Muscle layer of duodenum (tissue), 2 donors: ENCODE measurements around the gene NUP210L.
"Not testable (repeated sequence)": the region's sequence is repeated elsewhere in the genome, so short reads cannot be mapped to it uniquely, and the experiment has no call there.

Experiments used
- H3K27ac ChIP-seq: one replicate; pipeline ENCODE4 v1.7.0; 2013; ENCODE audit warnings: mild to moderate bottlenecking, low read length
- H3K27me3 ChIP-seq: one replicate; pipeline ENCODE4 v1.7.0; 2013; ENCODE audit warnings: low read depth, mild to moderate bottlenecking, control low read depth, low read length
- H3K36me3 ChIP-seq, 2 donors: one replicate each; pipeline ENCODE4 v1.7.0; 2013; ENCODE audit warnings: low read length in 2 of 2, control low read depth in 1 of 2, mild to moderate bottlenecking in 1 of 2; ENCODE audit not compliant: insufficient read depth in 2 of 2, control insufficient read depth in 1 of 2
- H3K4me1 ChIP-seq, 2 donors: one replicate each; pipeline ENCODE4 v1.7.0; 2013; ENCODE audit warnings: low read length in 2 of 2, mild to moderate bottlenecking in 2 of 2, control low read depth in 1 of 2, moderate library complexity in 1 of 2; ENCODE audit not compliant: insufficient read depth in 2 of 2, control insufficient read depth in 1 of 2
- H3K4me3 ChIP-seq, 2 donors: one replicate each; pipeline ENCODE4 v1.7.0; 2013; ENCODE audit warnings: low read length in 2 of 2, low read depth in 1 of 2, mild to moderate bottlenecking in 1 of 2
- H3K9me3 ChIP-seq, 2 donors: one replicate each; pipeline ENCODE4 v1.7.0; 2013; ENCODE audit warnings: low read length in 2 of 2, control low read depth in 1 of 2, mild to moderate bottlenecking in 1 of 2; ENCODE audit not compliant: control insufficient read depth in 1 of 2
- donor health status: healthy.

Gene NUP210L

DNA sequence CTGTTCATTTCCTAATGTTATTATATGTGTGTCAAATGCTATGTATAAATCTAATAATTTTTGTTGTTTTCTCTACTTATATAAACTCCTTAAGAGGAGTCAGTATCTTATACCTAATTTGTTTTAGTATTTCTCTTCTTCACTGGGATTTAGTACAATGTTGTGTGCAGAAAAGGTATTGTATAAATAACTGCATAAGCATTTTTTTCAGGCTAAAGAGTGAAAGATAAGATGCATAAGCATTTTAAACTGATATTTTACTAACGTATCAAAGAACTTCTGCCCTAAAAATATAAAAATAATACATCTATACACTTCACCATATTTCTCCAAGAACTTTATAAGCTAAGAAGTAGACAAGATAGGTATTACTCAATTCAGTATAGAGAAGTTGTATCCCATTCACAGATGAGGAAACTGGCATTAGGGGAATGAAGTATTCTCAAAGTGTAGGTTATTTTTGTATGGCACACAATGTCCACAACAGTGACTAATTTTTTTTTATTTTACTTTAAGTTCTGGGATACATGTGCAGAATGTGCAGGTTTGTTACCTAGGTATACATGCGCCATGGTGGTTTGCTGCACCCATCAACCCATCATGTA lies 59.3 kb downstream of the NUP210L start:
- Histone ChIP-seq H3K27me3 (no peaks in the 10 kb centered on the region), H3K9me3 (no peaks in the 10 kb centered on the region), H3K27ac (no peak overlapping the region), H3K36me3 (no peaks in the 10 kb centered on the region), H3K4me1 (no peaks in the 10 kb centered on the region), H3K4me3 (no peak overlapping the region)

DNA sequence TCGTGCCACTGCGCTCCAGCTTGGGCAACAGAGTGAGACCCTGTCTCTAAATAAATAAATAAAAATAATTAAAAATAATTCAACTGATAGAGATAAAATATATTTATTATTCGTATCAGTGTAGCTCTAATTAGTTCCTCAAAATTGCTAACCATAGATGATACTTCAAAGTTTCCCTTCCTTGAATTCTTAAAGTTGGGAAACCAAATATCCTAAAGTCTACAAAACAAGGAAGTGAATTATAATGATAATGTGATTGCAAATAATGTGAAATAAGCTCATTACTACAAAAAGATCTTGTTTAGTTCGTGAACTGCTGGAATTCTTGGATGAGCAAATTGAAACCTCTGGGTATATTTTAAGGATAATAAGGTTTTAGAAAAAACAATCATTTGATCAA lies 60.5 kb downstream of the NUP210L start:
- H3K27me3 ChIP-seq: no peaks in the 10 kb centered on the region
- H3K27ac ChIP-seq: no peak overlapping the region
- H3K4me1 ChIP-seq: no peaks in the 10 kb centered on the region
- H3K4me3 ChIP-seq: no peak overlapping the region
- H3K36me3 ChIP-seq: no peaks in the 10 kb centered on the region
- no peaks in the 10 kb centered on the region for H3K9me3 ChIP-seq

DNA sequence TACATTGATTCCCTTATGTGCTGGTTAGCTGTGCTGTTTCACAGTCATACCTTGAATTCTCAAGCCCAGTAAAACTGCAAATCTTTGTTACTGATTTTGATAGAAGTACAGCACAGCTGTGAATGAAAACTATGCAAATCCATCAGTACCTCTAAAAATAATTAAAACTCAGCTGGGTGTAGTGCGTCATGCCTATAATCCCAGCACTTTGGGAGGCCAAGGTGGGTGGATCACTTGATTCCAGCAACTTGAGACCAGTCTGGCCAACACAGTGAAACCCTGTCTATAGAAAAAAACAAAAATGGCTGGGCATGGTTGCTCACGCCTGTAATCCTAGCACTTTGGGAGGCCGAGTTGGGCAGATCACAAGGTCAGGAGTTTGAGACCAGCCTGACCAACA lies 61.2 kb downstream of the NUP210L start:
- Histone ChIP-seq H3K9me3 (no peaks in the 10 kb centered on the region), H3K36me3 (no peaks in the 10 kb centered on the region), H3K4me1 (no peaks in the 10 kb centered on the region), H3K4me3 (no peak overlapping the region), H3K27me3 (no peaks in the 10 kb centered on the region), H3K27ac (no peak overlapping the region)

DNA sequence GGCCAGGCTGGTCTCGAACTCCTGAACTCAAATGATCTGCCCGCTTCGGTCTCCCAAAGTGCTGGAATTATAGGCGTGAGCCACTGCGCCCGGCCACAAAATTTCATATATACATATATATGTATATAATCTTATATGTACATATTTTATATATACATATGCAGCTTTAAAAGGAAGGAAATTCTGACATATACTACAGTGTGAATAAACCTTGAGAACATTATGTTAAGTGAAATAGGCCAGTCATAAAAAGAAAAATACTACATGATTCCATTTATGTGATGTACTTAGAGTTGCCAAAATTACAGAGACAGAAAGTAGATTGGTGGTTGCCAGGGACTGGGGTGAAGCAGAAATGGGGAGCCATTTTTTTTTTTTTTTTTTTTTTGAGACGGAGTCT lies 63.2 kb downstream of the NUP210L start:
- Histone ChIP-seq H3K27ac (no peak overlapping the region), H3K36me3 (no peaks in the 10 kb centered on the region), H3K4me3 (no peak overlapping the region), H3K27me3 (no peaks in the 10 kb centered on the region), H3K9me3 (peaks cover 0 to 5% of the 10 kb centered on the region in 2 donors), H3K4me1 (no peaks in the 10 kb centered on the region)

DNA sequence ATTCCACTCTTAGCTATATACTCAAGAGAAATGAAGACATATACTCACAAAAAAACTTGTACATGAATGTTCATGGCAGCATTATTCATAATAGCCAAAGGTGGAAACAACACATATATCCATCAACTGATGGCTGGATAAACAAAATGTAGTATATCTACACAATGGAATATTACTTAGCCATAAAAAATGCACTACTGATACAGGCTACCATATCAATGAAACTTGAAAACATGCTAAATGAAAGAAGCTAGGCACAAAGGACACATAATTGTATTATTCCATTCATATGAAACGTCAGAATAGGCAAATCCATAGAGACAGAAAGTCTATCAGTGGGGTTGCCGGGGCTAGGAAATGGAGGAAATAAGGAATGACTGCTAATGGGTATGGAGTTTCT lies 67.3 kb downstream of the NUP210L start:
- no peak overlapping the region for H3K4me3 ChIP-seq
- H3K27ac ChIP-seq: no peak overlapping the region
- H3K36me3 ChIP-seq: no peaks in the 10 kb centered on the region
- H3K9me3 ChIP-seq: peaks cover 0 to 5% of the 10 kb centered on the region in 2 donors
- no peaks in the 10 kb centered on the region for H3K4me1 ChIP-seq
- no peaks in the 10 kb centered on the region for H3K27me3 ChIP-seq

DNA sequence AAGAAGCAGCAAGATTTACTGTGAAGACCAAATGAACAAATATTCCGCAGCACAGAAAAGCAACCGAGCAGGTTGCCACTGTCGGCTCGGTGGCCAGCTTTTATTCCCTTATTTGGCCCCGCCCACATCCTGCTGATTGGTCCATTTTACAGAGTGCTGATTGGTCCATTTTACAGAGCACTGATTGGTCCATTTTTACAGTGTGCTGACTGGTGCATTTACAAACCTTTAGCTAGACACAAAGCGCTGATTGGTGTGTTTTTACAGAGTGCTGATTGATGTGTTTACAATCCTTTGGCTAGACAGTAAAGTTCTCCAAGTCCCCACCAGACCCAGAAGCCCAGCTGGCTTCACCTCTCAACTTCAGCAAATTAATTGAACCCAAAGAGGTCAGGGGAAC lies 71.8 kb downstream of the NUP210L start:
- not testable (repeated sequence) for H3K4me3 ChIP-seq, H3K9me3 ChIP-seq, H3K36me3 ChIP-seq, H3K27ac ChIP-seq, H3K27me3 ChIP-seq, H3K4me1 ChIP-seq

DNA sequence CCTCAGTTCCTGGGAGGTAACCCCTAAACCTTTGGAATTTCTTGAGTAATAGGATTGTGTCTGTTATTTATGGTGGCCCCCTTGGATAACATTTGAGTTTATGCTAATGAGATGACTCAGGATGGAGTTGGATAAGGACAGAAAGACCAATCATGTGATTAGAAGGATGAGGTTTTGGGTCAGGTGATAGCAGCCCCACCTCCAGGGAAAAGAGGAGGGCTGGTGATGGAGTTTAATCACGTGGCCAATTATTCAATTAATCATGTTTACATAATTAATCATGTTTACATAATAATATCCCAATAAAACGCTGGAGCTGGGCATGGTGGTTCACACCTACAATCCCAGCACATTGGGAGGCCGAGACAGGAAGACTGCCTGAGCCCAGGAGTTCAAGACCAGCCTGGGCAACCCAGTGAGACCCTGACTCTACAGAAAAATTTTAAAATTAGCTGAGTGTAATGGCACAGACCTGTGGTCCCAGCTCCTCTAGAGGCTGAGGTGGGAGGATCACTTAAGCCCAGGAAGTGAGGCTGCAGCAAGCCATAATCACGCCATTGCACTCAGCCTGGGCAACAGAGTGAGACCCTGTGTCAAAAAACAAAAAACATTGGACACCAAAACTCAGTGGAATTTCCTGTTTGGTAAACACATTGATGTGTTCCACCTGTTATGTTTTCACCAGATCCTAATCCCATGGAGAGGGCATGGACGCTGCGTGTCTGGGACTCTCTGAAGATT lies 73.3 kb downstream of the NUP210L start:
- Histone ChIP-seq H3K4me3 (no peak overlapping the region), H3K4me1 (no peaks in the 10 kb centered on the region), H3K27ac (no peak overlapping the region), H3K9me3 (no peaks in the 10 kb centered on the region), H3K27me3 (no peaks in the 10 kb centered on the region), H3K36me3 (no peaks in the 10 kb centered on the region)

DNA sequence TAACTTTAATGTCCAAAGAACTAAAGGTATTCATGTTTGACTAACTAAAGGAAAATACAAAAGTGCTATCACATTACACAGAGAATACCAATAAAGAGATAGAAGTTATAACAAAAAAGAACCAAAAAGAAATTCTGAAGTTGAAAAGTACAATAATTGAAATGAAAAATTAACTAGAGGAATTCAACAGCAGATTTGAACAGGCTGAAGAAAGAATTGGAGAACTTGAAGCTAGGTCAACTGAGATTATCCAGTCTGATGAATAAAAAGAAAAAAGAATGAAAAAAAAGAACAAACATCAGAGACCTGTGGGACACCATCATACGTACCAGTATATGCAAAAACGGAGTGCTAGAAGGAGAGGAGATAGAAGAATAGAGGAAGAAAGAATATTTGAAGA lies 78.5 kb downstream of the NUP210L start:
- no peaks in the 10 kb centered on the region for H3K9me3 ChIP-seq
- no peak overlapping the region for H3K27ac ChIP-seq
- no peaks in the 10 kb centered on the region for H3K4me1 ChIP-seq
- no peaks in the 10 kb centered on the region for H3K36me3 ChIP-seq
- H3K4me3 ChIP-seq: no peak overlapping the region
- H3K27me3 ChIP-seq: no peaks in the 10 kb centered on the region

DNA sequence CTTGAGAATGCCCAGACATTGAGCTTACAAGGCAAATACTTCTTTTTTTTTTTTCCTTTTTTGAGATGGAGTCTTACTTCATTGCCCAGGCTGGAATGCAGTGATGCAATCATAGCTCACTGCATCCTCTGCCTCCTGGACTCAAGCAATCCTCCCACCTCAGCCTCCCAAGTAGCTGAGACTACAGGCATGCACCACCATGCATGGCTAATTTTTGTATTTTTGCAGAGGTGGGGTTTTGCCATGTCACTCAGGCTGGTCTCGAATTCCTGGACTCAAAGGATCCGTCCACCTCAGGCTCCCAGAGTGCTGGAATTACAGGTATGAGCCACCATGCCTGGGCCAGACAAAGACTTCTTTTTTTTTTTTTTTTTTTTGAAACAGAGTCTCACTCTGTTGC lies 79.1 kb downstream of the NUP210L start:
- Histone ChIP-seq H3K27me3 (no peaks in the 10 kb centered on the region), H3K4me3 (no peak overlapping the region), H3K4me1 (no peaks in the 10 kb centered on the region), H3K27ac (no peak overlapping the region), H3K36me3 (no peaks in the 10 kb centered on the region), H3K9me3 (no peaks in the 10 kb centered on the region)

DNA sequence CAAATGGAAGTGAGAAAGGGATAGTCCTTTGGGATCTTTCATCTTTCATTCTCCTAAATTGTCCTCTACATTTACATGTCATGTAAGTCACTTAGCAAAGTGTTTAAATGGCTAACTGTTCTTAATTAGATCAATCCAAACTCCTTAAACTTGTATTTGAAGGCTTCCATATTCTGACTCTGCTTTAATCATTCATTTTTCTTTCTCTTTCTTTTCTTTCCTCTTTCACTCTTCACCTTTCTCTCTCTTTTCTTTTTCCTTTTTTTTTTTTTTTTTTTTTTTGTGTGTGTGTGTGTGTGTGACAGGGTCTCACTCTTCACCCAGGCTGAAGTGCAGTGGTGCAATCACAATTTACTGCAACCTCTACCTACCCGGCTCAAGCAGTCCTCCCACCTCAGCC lies 92.6 kb downstream of the NUP210L start:
- no peaks in the 10 kb centered on the region for H3K4me1 ChIP-seq
- H3K36me3 ChIP-seq: no peaks in the 10 kb centered on the region
- no peak overlapping the region for H3K4me3 ChIP-seq
- H3K9me3 ChIP-seq: no peaks in the 10 kb centered on the region
- H3K27ac ChIP-seq: no peak overlapping the region
- H3K27me3 ChIP-seq: no peaks in the 10 kb centered on the region

DNA sequence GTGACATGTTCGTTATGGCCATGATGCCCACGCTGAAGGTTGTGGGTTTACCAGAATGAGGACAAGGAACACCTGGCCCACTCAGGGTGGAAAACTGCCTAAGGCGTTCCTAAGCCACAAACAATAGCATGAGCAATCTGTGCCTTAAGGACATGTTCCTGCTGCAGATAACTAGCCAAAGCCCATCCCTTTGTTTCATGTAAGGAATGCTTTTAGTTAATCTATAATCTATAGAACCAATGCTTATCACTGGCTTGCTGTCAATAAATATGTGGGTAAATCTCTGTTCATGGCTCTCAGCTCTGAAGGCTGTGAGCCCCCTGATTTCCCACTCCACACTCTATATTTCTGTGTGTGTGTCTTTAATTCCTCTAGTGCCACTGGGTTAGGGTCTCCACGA lies 107.4 kb downstream of the NUP210L start:
- H3K27ac ChIP-seq, H3K27me3 ChIP-seq, H3K36me3 ChIP-seq, H3K4me1 ChIP-seq, H3K9me3 ChIP-seq, H3K4me3 ChIP-seq: not testable (repeated sequence)

DNA sequence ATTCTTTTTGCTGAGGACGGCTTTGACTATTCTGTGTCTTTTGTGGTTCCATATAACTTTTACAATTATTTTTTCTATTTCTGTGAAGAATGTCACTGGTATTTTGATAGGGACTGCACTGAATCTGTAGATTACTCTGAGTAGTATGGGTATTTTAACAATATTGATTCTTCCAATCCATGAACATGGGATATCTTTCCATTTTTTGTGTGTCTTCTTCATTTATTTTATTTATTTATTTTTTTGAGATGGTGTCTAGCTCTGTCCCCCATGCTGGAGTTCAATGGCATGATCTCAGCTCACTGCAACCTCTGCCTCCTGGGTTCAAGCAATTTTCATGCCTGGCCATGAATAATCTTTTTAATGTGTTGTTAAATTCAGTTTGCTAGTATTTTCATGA lies 121.2 kb downstream of the NUP210L start:
- not testable (repeated sequence) for H3K27ac ChIP-seq, H3K36me3 ChIP-seq, H3K9me3 ChIP-seq, H3K4me1 ChIP-seq, H3K27me3 ChIP-seq, H3K4me3 ChIP-seq
